T-helper 1 cell treated with Interleukin-12 subunit alpha and Interleukin-12 subunit beta and Interleukin-4 antibody, amounts not matched to agents 30 μg/mL and 1 μg/mL, for 36 hours (primary cell): ENCODE data around the gene WDR18.

Experiments
- H3K27ac Mint-ChIP-seq: one replicate; pipeline ENCODE4 v1.8.0; 2021; ENCODE audit warnings: mild to moderate bottlenecking, mixed read lengths
- H3K27me3 Mint-ChIP-seq: one replicate; pipeline ENCODE4 v1.8.0; 2021; ENCODE audit warnings: low read depth, mixed read lengths
- H3K36me3 Mint-ChIP-seq: one replicate; pipeline ENCODE4 v1.8.0; 2021; ENCODE audit warnings: low read depth, mixed read lengths
- H3K4me1 Mint-ChIP-seq: one replicate; pipeline ENCODE4 v1.8.0; 2021; ENCODE audit warnings: low read depth, mixed read lengths
- H3K4me3 Mint-ChIP-seq: one replicate; pipeline ENCODE4 v1.8.0; 2021; ENCODE audit warnings: mild to moderate bottlenecking, moderate library complexity, mixed read lengths
- H3K9me3 Mint-ChIP-seq: one replicate; pipeline ENCODE4 v1.8.0; 2021; ENCODE audit warnings: mixed read lengths

Gene WDR18

GRCh38 chr19:1039646-1040475 is 55.7 kb downstream of the WDR18 start, which contains the start of gene ABCA7:
Gene ABCA7, plus strand, starts transcription at chr19:1040107. Its CDS starts 1,255 bp downstream, at chr19:1041362.
- peaks cover 48% of the 10 kb centered on the region for H3K4me1 Mint-ChIP-seq

GRCh38 chr19:1040476-1041271 is 56.5 kb downstream of the WDR18 start:
- H3K27ac Mint-ChIP-seq, result peak overlapping the region; percentile 89
- peak overlapping the region; percentile 99 for H3K4me3 Mint-ChIP-seq
- H3K36me3 Mint-ChIP-seq, result peaks cover 37% of the 10 kb centered on the region
- H3K9me3 Mint-ChIP-seq, result no peaks in the 10 kb centered on the region
- peaks cover 46% of the 10 kb centered on the region for H3K4me1 Mint-ChIP-seq
- no peaks in the 10 kb centered on the region for H3K27me3 Mint-ChIP-seq

More at GRCh38 chr19:1039646-1040475, 55.7 kb downstream of the WDR18 start, which contains the start of gene ABCA7:
- Mint-ChIP-seq H3K4me3 (peak within 1 kb of the TSS; percentile 99), H3K36me3 (peaks cover 37% of the 10 kb centered on the region), H3K9me3 (no peaks in the 10 kb centered on the region), H3K27me3 (no peaks in the 10 kb centered on the region), H3K27ac (peak within 1 kb of the TSS; percentile 89)

GRCh38 chr19:1041272-1041834 is 57.2 kb downstream of the WDR18 start:
- Mint-ChIP-seq H3K4me1 (peaks cover 39% of the 10 kb centered on the region), H3K4me3 (peak overlapping the region; percentile 99), H3K36me3 (peaks cover 31% of the 10 kb centered on the region), H3K27me3 (no peaks in the 10 kb centered on the region), H3K27ac (peak overlapping the region; percentile 89), H3K9me3 (no peaks in the 10 kb centered on the region)

- H3K27ac Mint-ChIP-seq, result no peak overlapping the region
- no peak overlapping the region for H3K4me3 Mint-ChIP-seq
- H3K36me3 Mint-ChIP-seq, result peaks cover 29% of the 10 kb centered on the region
- peaks cover 37% of the 10 kb centered on the region for H3K4me1 Mint-ChIP-seq
- no peaks in the 10 kb centered on the region for H3K27me3 Mint-ChIP-seq
- no peaks in the 10 kb centered on the region for H3K9me3 Mint-ChIP-seq
Measured at GRCh38 chr19:1041835-1042685, 57.9 kb downstream of the WDR18 start.

- Mint-ChIP-seq H3K36me3 (peaks cover 22% of the 10 kb centered on the region), H3K4me1 (peaks cover 32% of the 10 kb centered on the region), H3K27ac (no peak overlapping the region), H3K27me3 (no peaks in the 10 kb centered on the region), H3K4me3 (no peak overlapping the region), H3K9me3 (no peaks in the 10 kb centered on the region)
Measured at GRCh38 chr19:1042689-1043511, 58.8 kb downstream of the WDR18 start.
